ENCODE results near the gene TMTC3. TPM values are rescaled to one million over a fixed set of nuclear protein-coding genes. Genes with fewer than 3 reads are reported as not detected.

TMTC3 gene
- total RNA-seq, 4 donors from 2014 or later = 24.9 to 37.1 (median 31.9) TPM

GRCh38 chr12:88235183-88235833 is 93.2 kb downstream of the TMTC3 start:
- no peak overlapping the region for H3K4me3 ChIP-seq
- TF ChIP-seq POLR2A (IDR thresholded peaks at IDR 0.05) (no peak), POLR2AphosphoS5 (IDR thresholded peaks at IDR 0.05) (no peak), EP300 (IDR thresholded peaks at IDR 0.05) (no peak), CTCF (IDR thresholded peaks at IDR 0.05) (no peak)
- no peak for DNase-seq (ENCODE audit: low spot score in 2 of 2)
- WGBS = 95% methylated on average over 7 of the region's 7 CpGs
- no peak overlapping the region for H3K27ac ChIP-seq
- no peaks in the 10 kb centered on the region for H3K36me3 ChIP-seq
- H3K9me3 ChIP-seq = no peaks in the 10 kb centered on the region
- no peaks in the 10 kb centered on the region for H3K27me3 ChIP-seq
- no peaks in the 10 kb centered on the region for H3K4me1 ChIP-seq

- Histone ChIP-seq H3K4me1 (peaks cover 4% of the 10 kb centered on the region), H3K4me3 (no peak overlapping the region), H3K9me3 (no peaks in the 10 kb centered on the region), H3K36me3 (no peaks in the 10 kb centered on the region), H3K27me3 (no peaks in the 10 kb centered on the region), H3K27ac (no peak overlapping the region)
- no peak for DNase-seq (ENCODE audit: low spot score in 2 of 2)
- TF ChIP-seq CTCF (IDR thresholded peaks at IDR 0.05) (no peak), POLR2A (IDR thresholded peaks at IDR 0.05) (no peak), POLR2AphosphoS5 (IDR thresholded peaks at IDR 0.05) (no peak)
Measured at GRCh38 chr12:88237954-88238353, 95.8 kb downstream of the TMTC3 start.

- no peak for TF ChIP-seq POLR2AphosphoS5 (IDR thresholded peaks at IDR 0.05)
- no peak for TF ChIP-seq POLR2A (IDR thresholded peaks at IDR 0.05)
- no peak for TF ChIP-seq CTCF (IDR thresholded peaks at IDR 0.05)
- TF ChIP-seq EP300 (IDR thresholded peaks at IDR 0.05) = no peak
- H3K27ac ChIP-seq = no peak overlapping the region
- WGBS = 80% methylated on average over 1 of the region's 1 CpG
- H3K36me3 ChIP-seq = no peaks in the 10 kb centered on the region
- H3K27me3 ChIP-seq = no peaks in the 10 kb centered on the region
- no peak for DNase-seq (ENCODE audit: low spot score in 2 of 2)
- peaks cover 4% of the 10 kb centered on the region for H3K4me1 ChIP-seq
- no peaks in the 10 kb centered on the region for H3K9me3 ChIP-seq
- no peak overlapping the region for H3K4me3 ChIP-seq
Measured at GRCh38 chr12:88238406-88238805, 96.3 kb downstream of the TMTC3 start.

- DNase-seq (ENCODE audit: low spot score in 2 of 2) = no peak
- H3K4me3 ChIP-seq = no peak overlapping the region
- peaks cover 4% of the 10 kb centered on the region for H3K4me1 ChIP-seq
- TF ChIP-seq POLR2A (IDR thresholded peaks at IDR 0.05) (no peak), POLR2AphosphoS5 (IDR thresholded peaks at IDR 0.05) (no peak), CTCF (IDR thresholded peaks at IDR 0.05) (no peak), EP300 (IDR thresholded peaks at IDR 0.05) (no peak)
- peak overlapping the region; percentile 60 for H3K27ac ChIP-seq
- no peaks in the 10 kb centered on the region for H3K27me3 ChIP-seq
- no peaks in the 10 kb centered on the region for H3K36me3 ChIP-seq
- WGBS = 85% methylated on average over 4 of the region's 4 CpGs
- H3K9me3 ChIP-seq = no peaks in the 10 kb centered on the region
Measured at GRCh38 chr12:88241862-88242570, 99.9 kb downstream of the TMTC3 start.

- no peaks in the 10 kb centered on the region for H3K36me3 ChIP-seq
- WGBS = 43% methylated on average over 1 of the region's 1 CpG
- H3K4me1 ChIP-seq = peaks cover 4% of the 10 kb centered on the region
- H3K27me3 ChIP-seq = no peaks in the 10 kb centered on the region
- no peaks in the 10 kb centered on the region for H3K9me3 ChIP-seq
- TF ChIP-seq EP300 (IDR thresholded peaks at IDR 0.05) (no peak), POLR2AphosphoS5 (IDR thresholded peaks at IDR 0.05) (no peak), CTCF (IDR thresholded peaks at IDR 0.05) (no peak), POLR2A (IDR thresholded peaks at IDR 0.05) (no peak)
- peak overlapping the region; percentile 60 for H3K27ac ChIP-seq
- no peak overlapping the region for H3K4me3 ChIP-seq
- DNase-seq (ENCODE audit: low spot score in 2 of 2) = no peak
Measured at GRCh38 chr12:88242571-88242925, 100.4 kb downstream of the TMTC3 start.

Data from suprapubic skin (tissue), 4 donors.